Fibroblast of the aortic adventitia (primary cell): Measurements from ENCODE around the gene NISCH. TPM values are rescaled to one million over a fixed set of nuclear protein-coding genes. Genes with fewer than 3 reads are reported as not detected.

Experiments
- DNase-seq: peaks from one replicate; pipeline ENCODE4 v3.0.0-alpha.2; 2010; ENCODE audit warnings: low read depth
- H3K4me3 ChIP-seq: 2 replicates; pipeline ENCODE4 v1.5.1; 2011; ENCODE audit warnings: low read depth, mild to moderate bottlenecking, control low read depth, low read length, moderate library complexity
- CTCF ChIP-seq: IDR thresholded peaks from 2 replicates; pipeline ENCODE4 v1.5.1; 2011; ENCODE audit warnings: mild to moderate bottlenecking, low read length, control low read depth, inconsistent platforms; ENCODE audit not compliant: insufficient read depth
- total RNA-seq: library from RNA; depleted of rRNA; stranded (reverse); fragments of >200 nt; gene quantifications from 2 replicates; pipeline ENCODE4 v1.2.3, GENCODE V29; 2012; ENCODE audit warnings: low replicate concordance

NISCH gene
- total RNA-seq, 1 donor, result 52.7 TPM

- DNase-seq, result no peak
- H3K4me3 ChIP-seq, result no peak overlapping the region
- TF ChIP-seq CTCF, result no peak
These were observed 72.6 kb downstream of the NISCH start for GRCh38 chr3:52527732-52528585.

- no peak overlapping the region for H3K4me3 ChIP-seq
- DNase-seq, result no peak
- TF ChIP-seq CTCF, result no peak
These were observed 73.4 kb downstream of the NISCH start for GRCh38 chr3:52528586-52529375.

- no peak overlapping the region for H3K4me3 ChIP-seq
- DNase-seq, result peak; percentile 22
- TF ChIP-seq CTCF, result no peak
These were observed 74.3 kb downstream of the NISCH start for GRCh38 chr3:52529376-52530333.

GRCh38 chr3:52530918-52531826 lies 75.8 kb downstream of the NISCH start:
- no peak overlapping the region for H3K4me3 ChIP-seq
- no peak for DNase-seq
- TF ChIP-seq CTCF, result no peak

- no peak for TF ChIP-seq CTCF
- H3K4me3 ChIP-seq, result peak overlapping the region; percentile 74
- no peak for DNase-seq
These were observed 76.6 kb downstream of the NISCH start for GRCh38 chr3:52531860-52532516.
